Measurements from ENCODE around the gene DGLUCY.

GRCh38 chr14:91238085-91238484, 124.2 kb downstream of the DGLUCY start:
- TF ChIP-seq CTCF (IDR thresholded peaks at IDR 0.05): no peak
- TF ChIP-seq POLR2A (IDR thresholded peaks at IDR 0.05): no peak
